Measurements from ENCODE around the gene SLC13A4. TPM values are rescaled to one million over a fixed set of nuclear protein-coding genes. Genes with fewer than 3 reads are reported as not detected.

The SLC13A4 gene
- total and polyA plus RNA-seq, 3 experiments from 2014 or later = not detected

GRCh38 chr7:135659159-135659846 lies 68.7 kb downstream of the SLC13A4 start:
- H3K27me3 Mint-ChIP-seq = no peaks in the 10 kb centered on the region
- DNase-seq = no peak
- Histone ChIP-seq H3K4me1 (ENCODE audit: insufficient read depth, low read length) (peaks cover 22% of the 10 kb centered on the region), H3K36me3 (ENCODE audit: insufficient read depth, low read length) (no peaks in the 10 kb centered on the region), H3K4me3 (ENCODE audit: low read length) (no peak overlapping the region), H3K27ac (ENCODE audit: low read depth, low read length) (no peak overlapping the region), H3K9me3 (ENCODE audit: low read length) (no peaks in the 10 kb centered on the region), H3K27me3 (ENCODE audit: insufficient read depth, low read length, poor library complexity, severe bottlenecking) (no peaks in the 10 kb centered on the region)
- peak overlapping the region in 1 of 8 donors; percentile 24 for H3K27ac Mint-ChIP-seq
- ChIA-PET POLR2A (no interaction called here), CTCF (interaction anchor here (1.2 kb wide), 2 partner anchors 14 kb away, joined by 3 to 4 read pairs; no protein-coding TSS in a partner anchor)
- peak overlapping the region in 1 of 7 donors; percentile 22 for H3K4me3 Mint-ChIP-seq
- H3K36me3 Mint-ChIP-seq = peaks cover 0 to 6% (median 0%) of the 10 kb centered on the region in 3 donors
- H3K4me1 Mint-ChIP-seq = peaks cover 17 to 25% (median 24%) of the 10 kb centered on the region in 3 donors
- H3K9me3 Mint-ChIP-seq = peaks cover 0 to 2% (median 0%) of the 10 kb centered on the region in 5 donors

- no peak overlapping the region for H3K27ac ChIP-seq (ENCODE audit: low read depth, low read length)
- peaks cover 15% of the 10 kb centered on the region for H3K4me1 ChIP-seq (ENCODE audit: insufficient read depth, low read length)
- H3K4me3 Mint-ChIP-seq = peak overlapping the region in 1 of 7 donors; percentile 22
- H3K36me3 Mint-ChIP-seq = peaks cover 0 to 6% (median 0%) of the 10 kb centered on the region in 3 donors
- H3K27ac Mint-ChIP-seq = no peak overlapping the region
- no peaks in the 10 kb centered on the region for H3K27me3 Mint-ChIP-seq
- H3K4me3 ChIP-seq (ENCODE audit: low read length) = no peak overlapping the region
- no peaks in the 10 kb centered on the region for H3K36me3 ChIP-seq (ENCODE audit: insufficient read depth, low read length)
- peaks cover 11 to 18% (median 16%) of the 10 kb centered on the region in 3 donors for H3K4me1 Mint-ChIP-seq
- ChIA-PET POLR2A (no interaction called here), CTCF (interaction anchor here (1.2 kb wide), 1 partner anchor 13 kb away, joined by 4 read pairs; no protein-coding TSS in a partner anchor)
- no peaks in the 10 kb centered on the region for H3K9me3 ChIP-seq (ENCODE audit: low read length)
- H3K27me3 ChIP-seq (ENCODE audit: insufficient read depth, low read length, poor library complexity, severe bottlenecking) = no peaks in the 10 kb centered on the region
- H3K9me3 Mint-ChIP-seq = peaks cover 0 to 2% (median 0%) of the 10 kb centered on the region in 5 donors
- DNase-seq = no peak
Measured at GRCh38 chr7:135658564-135658963, 69.4 kb downstream of the SLC13A4 start.

- ChIA-PET CTCF (no interaction called here), POLR2A (no interaction called here)
- no peak overlapping the region for H3K4me3 ChIP-seq (ENCODE audit: low read length)
- no peak overlapping the region for H3K27ac ChIP-seq (ENCODE audit: low read depth, low read length)
- Mint-ChIP-seq H3K36me3 (peaks cover 0 to 13% (median 0%) of the 10 kb centered on the region in 3 donors), H3K4me1 (no peaks in the 10 kb centered on the region), H3K27me3 (no peaks in the 10 kb centered on the region), H3K9me3 (no peaks in the 10 kb centered on the region), H3K4me3 (no peak overlapping the region), H3K27ac (peak overlapping the region in 2 of 8 donors; percentile 17 to 29)
- no peaks in the 10 kb centered on the region for H3K4me1 ChIP-seq (ENCODE audit: insufficient read depth, low read length)
- no peaks in the 10 kb centered on the region for H3K36me3 ChIP-seq (ENCODE audit: insufficient read depth, low read length)
- H3K27me3 ChIP-seq (ENCODE audit: insufficient read depth, low read length, poor library complexity, severe bottlenecking) = no peaks in the 10 kb centered on the region
- H3K9me3 ChIP-seq (ENCODE audit: low read length) = no peaks in the 10 kb centered on the region
- DNase-seq = no peak
Measured at GRCh38 chr7:135653340-135654080, 74.5 kb downstream of the SLC13A4 start.

- H3K9me3 Mint-ChIP-seq = no peaks in the 10 kb centered on the region
- ChIA-PET CTCF (no interaction called here), POLR2A (no interaction called here)
- no peak overlapping the region for H3K4me3 ChIP-seq (ENCODE audit: low read length)
- H3K4me1 Mint-ChIP-seq = no peaks in the 10 kb centered on the region
- peaks cover 0 to 29% (median 5%) of the 10 kb centered on the region in 3 donors for H3K36me3 Mint-ChIP-seq
- H3K9me3 ChIP-seq (ENCODE audit: low read length) = no peaks in the 10 kb centered on the region
- H3K27me3 Mint-ChIP-seq = no peaks in the 10 kb centered on the region
- H3K27me3 ChIP-seq (ENCODE audit: insufficient read depth, low read length, poor library complexity, severe bottlenecking) = no peaks in the 10 kb centered on the region
- H3K27ac Mint-ChIP-seq = peak overlapping the region in 1 of 8 donors; percentile 73
- no peak for DNase-seq
- H3K27ac ChIP-seq (ENCODE audit: low read depth, low read length) = no peak overlapping the region
- no peak overlapping the region for H3K4me3 Mint-ChIP-seq
- no peaks in the 10 kb centered on the region for H3K4me1 ChIP-seq (ENCODE audit: insufficient read depth, low read length)
- H3K36me3 ChIP-seq (ENCODE audit: insufficient read depth, low read length) = peaks cover 6% of the 10 kb centered on the region
Measured at GRCh38 chr7:135650831-135651573, 77.0 kb downstream of the SLC13A4 start.

- no peak overlapping the region for H3K27ac ChIP-seq (ENCODE audit: low read depth, low read length)
- Mint-ChIP-seq H3K27me3 (no peaks in the 10 kb centered on the region), H3K9me3 (no peaks in the 10 kb centered on the region), H3K27ac (no peak overlapping the region), H3K4me3 (no peak overlapping the region), H3K36me3 (peaks cover 0 to 56% (median 14%) of the 10 kb centered on the region in 3 donors), H3K4me1 (peaks cover 0 to 5% (median 2%) of the 10 kb centered on the region in 3 donors)
- CTCF ChIA-PET = no interaction called here
- POLR2A ChIA-PET = no interaction called here
- H3K27me3 ChIP-seq (ENCODE audit: insufficient read depth, low read length, poor library complexity, severe bottlenecking) = no peaks in the 10 kb centered on the region
- H3K9me3 ChIP-seq (ENCODE audit: low read length) = no peaks in the 10 kb centered on the region
- DNase-seq = no peak
- no peaks in the 10 kb centered on the region for H3K4me1 ChIP-seq (ENCODE audit: insufficient read depth, low read length)
- no peak overlapping the region for H3K4me3 ChIP-seq (ENCODE audit: low read length)
- peaks cover 11% of the 10 kb centered on the region for H3K36me3 ChIP-seq (ENCODE audit: insufficient read depth, low read length)
Measured at GRCh38 chr7:135648235-135648634, 79.8 kb downstream of the SLC13A4 start.

- Mint-ChIP-seq H3K27me3 (no peaks in the 10 kb centered on the region), H3K36me3 (peaks cover 0 to 59% (median 14%) of the 10 kb centered on the region in 3 donors), H3K4me3 (no peak overlapping the region), H3K27ac (no peak overlapping the region), H3K9me3 (no peaks in the 10 kb centered on the region), H3K4me1 (peaks cover 0 to 5% (median 2%) of the 10 kb centered on the region in 3 donors)
- DNase-seq = no peak
- Histone ChIP-seq H3K36me3 (ENCODE audit: insufficient read depth, low read length) (peaks cover 11% of the 10 kb centered on the region), H3K4me3 (ENCODE audit: low read length) (no peak overlapping the region), H3K27me3 (ENCODE audit: insufficient read depth, low read length, poor library complexity, severe bottlenecking) (no peaks in the 10 kb centered on the region), H3K9me3 (ENCODE audit: low read length) (no peaks in the 10 kb centered on the region), H3K4me1 (ENCODE audit: insufficient read depth, low read length) (no peaks in the 10 kb centered on the region), H3K27ac (ENCODE audit: low read depth, low read length) (no peak overlapping the region)
- ChIA-PET POLR2A (no interaction called here), CTCF (no interaction called here)
Measured at GRCh38 chr7:135647755-135648154, 80.2 kb downstream of the SLC13A4 start.

- peak in 2 of 5 donors; percentile 26 to 33 for DNase-seq
- Histone ChIP-seq H3K9me3 (ENCODE audit: low read length) (no peaks in the 10 kb centered on the region), H3K4me1 (ENCODE audit: insufficient read depth, low read length) (no peaks in the 10 kb centered on the region), H3K27ac (ENCODE audit: low read depth, low read length) (no peak overlapping the region), H3K27me3 (ENCODE audit: insufficient read depth, low read length, poor library complexity, severe bottlenecking) (no peaks in the 10 kb centered on the region), H3K36me3 (ENCODE audit: insufficient read depth, low read length) (peaks cover 18% of the 10 kb centered on the region), H3K4me3 (ENCODE audit: low read length) (no peak overlapping the region)
- CTCF ChIA-PET = interaction anchor here (0.7 to 3.9 kb wide), 16 partner anchors 12 to 370 kb away, joined by 3 to 45 read pairs (median 4); partner anchors contain the start of genes CNOT4 and STMP1
- Mint-ChIP-seq H3K27me3 (no peaks in the 10 kb centered on the region), H3K4me1 (peaks cover 0 to 5% (median 2%) of the 10 kb centered on the region in 3 donors), H3K9me3 (no peaks in the 10 kb centered on the region), H3K4me3 (no peak overlapping the region), H3K27ac (peak overlapping the region in 2 of 8 donors; percentile 12 to 20), H3K36me3 (peaks cover 2 to 69% (median 24%) of the 10 kb centered on the region in 3 donors)
- POLR2A ChIA-PET = no interaction called here
Measured at GRCh38 chr7:135645296-135645904, 82.6 kb downstream of the SLC13A4 start.
